ENCODE measurements around the gene IQSEC1. TPM values are rescaled to one million over a fixed set of nuclear protein-coding genes. Genes with fewer than 3 reads are reported as not detected.

Gene IQSEC1
- total and polyA plus RNA-seq, 2 experiments from 2014 or later: 8.0 to 51.9 TPM

DNA sequence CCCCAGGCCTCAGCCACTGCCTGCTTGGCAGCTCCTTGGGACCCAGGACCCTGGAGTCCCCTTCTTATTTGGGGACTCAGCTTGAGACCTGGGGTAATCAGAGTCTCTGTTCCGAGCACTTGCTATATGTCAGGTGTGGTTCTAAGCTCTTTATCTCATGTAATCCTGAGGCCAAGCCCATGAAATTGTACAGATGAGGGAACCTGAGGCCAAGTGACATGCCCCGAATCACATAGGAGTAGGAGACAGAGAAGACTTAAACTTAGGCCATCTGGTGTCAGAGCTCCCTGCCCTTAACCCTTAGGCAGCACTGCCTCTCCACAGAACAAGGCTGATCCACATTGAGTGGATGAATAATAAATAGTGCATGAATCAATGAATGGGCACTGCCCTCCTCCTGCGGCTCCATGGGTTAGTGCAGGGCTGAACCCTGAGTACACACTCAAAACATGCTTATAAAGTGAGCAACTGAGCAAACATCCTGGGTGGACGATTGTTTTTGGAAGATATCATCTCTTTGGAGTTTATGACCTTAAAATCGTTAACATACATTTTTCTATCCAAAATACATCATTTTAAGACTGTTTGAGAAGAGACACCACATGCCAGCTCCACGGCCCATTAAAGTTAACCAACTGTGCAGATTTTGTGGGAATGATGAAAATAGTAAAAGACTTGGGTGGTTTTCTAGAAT is 33.2 kb upstream of the IQSEC1 start (continued):
- TF ChIP-seq, protein P1, sequence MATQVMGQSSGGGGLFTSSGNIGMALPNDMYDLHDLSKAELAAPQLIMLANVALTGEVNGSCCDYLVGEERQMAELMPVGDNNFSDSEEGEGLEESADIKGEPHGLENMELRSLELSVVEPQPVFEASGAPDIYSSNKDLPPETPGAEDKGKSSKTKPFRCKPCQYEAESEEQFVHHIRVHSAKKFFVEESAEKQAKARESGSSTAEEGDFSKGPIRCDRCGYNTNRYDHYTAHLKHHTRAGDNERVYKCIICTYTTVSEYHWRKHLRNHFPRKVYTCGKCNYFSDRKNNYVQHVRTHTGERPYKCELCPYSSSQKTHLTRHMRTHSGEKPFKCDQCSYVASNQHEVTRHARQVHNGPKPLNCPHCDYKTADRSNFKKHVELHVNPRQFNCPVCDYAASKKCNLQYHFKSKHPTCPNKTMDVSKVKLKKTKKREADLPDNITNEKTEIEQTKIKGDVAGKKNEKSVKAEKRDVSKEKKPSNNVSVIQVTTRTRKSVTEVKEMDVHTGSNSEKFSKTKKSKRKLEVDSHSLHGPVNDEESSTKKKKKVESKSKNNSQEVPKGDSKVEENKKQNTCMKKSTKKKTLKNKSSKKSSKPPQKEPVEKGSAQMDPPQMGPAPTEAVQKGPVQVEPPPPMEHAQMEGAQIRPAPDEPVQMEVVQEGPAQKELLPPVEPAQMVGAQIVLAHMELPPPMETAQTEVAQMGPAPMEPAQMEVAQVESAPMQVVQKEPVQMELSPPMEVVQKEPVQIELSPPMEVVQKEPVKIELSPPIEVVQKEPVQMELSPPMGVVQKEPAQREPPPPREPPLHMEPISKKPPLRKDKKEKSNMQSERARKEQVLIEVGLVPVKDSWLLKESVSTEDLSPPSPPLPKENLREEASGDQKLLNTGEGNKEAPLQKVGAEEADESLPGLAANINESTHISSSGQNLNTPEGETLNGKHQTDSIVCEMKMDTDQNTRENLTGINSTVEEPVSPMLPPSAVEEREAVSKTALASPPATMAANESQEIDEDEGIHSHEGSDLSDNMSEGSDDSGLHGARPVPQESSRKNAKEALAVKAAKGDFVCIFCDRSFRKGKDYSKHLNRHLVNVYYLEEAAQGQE (IDR thresholded peaks at IDR 0.05; ENCODE audit: unreplicated experiment): no peak
- TF ChIP-seq ZNF331 (CRISPR knock-in tag; IDR thresholded peaks at IDR 0.05; ENCODE audit: low read depth) (no peak), POLR2AphosphoS5 (IDR thresholded peaks at IDR 0.05; ENCODE audit: low read depth) (no peak)
- TF ChIP-seq, protein P2, sequence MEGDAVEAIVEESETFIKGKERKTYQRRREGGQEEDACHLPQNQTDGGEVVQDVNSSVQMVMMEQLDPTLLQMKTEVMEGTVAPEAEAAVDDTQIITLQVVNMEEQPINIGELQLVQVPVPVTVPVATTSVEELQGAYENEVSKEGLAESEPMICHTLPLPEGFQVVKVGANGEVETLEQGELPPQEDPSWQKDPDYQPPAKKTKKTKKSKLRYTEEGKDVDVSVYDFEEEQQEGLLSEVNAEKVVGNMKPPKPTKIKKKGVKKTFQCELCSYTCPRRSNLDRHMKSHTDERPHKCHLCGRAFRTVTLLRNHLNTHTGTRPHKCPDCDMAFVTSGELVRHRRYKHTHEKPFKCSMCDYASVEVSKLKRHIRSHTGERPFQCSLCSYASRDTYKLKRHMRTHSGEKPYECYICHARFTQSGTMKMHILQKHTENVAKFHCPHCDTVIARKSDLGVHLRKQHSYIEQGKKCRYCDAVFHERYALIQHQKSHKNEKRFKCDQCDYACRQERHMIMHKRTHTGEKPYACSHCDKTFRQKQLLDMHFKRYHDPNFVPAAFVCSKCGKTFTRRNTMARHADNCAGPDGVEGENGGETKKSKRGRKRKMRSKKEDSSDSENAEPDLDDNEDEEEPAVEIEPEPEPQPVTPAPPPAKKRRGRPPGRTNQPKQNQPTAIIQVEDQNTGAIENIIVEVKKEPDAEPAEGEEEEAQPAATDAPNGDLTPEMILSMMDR (conservative IDR thresholded peaks at IDR 0.05; ENCODE audit: low read depth in 2 of 2): no peak

DNA sequence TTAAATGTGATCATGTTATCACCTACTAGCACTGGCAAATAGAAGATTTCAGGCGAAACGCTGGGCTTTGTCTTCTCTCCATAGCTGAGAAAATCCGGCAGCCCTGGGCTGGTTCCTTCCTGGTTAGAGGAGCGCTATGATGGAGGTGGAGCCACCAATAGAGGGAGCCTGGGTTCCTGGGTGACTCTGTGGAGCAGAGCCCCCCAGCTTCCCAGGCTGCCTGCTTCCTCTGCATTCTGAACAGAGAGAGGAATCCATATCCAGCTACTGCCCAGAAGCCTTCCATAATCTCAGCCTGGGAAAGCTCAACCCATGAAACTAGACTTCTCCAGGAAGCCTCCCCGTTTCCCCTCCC is 32.6 kb upstream of the IQSEC1 start:
- H3K4me3 Mint-ChIP-seq: no peak overlapping the region
- TF ChIP-seq, protein P1 (IDR thresholded peaks at IDR 0.05; ENCODE audit: unreplicated experiment): no peak
- TF ChIP-seq, protein P3, sequence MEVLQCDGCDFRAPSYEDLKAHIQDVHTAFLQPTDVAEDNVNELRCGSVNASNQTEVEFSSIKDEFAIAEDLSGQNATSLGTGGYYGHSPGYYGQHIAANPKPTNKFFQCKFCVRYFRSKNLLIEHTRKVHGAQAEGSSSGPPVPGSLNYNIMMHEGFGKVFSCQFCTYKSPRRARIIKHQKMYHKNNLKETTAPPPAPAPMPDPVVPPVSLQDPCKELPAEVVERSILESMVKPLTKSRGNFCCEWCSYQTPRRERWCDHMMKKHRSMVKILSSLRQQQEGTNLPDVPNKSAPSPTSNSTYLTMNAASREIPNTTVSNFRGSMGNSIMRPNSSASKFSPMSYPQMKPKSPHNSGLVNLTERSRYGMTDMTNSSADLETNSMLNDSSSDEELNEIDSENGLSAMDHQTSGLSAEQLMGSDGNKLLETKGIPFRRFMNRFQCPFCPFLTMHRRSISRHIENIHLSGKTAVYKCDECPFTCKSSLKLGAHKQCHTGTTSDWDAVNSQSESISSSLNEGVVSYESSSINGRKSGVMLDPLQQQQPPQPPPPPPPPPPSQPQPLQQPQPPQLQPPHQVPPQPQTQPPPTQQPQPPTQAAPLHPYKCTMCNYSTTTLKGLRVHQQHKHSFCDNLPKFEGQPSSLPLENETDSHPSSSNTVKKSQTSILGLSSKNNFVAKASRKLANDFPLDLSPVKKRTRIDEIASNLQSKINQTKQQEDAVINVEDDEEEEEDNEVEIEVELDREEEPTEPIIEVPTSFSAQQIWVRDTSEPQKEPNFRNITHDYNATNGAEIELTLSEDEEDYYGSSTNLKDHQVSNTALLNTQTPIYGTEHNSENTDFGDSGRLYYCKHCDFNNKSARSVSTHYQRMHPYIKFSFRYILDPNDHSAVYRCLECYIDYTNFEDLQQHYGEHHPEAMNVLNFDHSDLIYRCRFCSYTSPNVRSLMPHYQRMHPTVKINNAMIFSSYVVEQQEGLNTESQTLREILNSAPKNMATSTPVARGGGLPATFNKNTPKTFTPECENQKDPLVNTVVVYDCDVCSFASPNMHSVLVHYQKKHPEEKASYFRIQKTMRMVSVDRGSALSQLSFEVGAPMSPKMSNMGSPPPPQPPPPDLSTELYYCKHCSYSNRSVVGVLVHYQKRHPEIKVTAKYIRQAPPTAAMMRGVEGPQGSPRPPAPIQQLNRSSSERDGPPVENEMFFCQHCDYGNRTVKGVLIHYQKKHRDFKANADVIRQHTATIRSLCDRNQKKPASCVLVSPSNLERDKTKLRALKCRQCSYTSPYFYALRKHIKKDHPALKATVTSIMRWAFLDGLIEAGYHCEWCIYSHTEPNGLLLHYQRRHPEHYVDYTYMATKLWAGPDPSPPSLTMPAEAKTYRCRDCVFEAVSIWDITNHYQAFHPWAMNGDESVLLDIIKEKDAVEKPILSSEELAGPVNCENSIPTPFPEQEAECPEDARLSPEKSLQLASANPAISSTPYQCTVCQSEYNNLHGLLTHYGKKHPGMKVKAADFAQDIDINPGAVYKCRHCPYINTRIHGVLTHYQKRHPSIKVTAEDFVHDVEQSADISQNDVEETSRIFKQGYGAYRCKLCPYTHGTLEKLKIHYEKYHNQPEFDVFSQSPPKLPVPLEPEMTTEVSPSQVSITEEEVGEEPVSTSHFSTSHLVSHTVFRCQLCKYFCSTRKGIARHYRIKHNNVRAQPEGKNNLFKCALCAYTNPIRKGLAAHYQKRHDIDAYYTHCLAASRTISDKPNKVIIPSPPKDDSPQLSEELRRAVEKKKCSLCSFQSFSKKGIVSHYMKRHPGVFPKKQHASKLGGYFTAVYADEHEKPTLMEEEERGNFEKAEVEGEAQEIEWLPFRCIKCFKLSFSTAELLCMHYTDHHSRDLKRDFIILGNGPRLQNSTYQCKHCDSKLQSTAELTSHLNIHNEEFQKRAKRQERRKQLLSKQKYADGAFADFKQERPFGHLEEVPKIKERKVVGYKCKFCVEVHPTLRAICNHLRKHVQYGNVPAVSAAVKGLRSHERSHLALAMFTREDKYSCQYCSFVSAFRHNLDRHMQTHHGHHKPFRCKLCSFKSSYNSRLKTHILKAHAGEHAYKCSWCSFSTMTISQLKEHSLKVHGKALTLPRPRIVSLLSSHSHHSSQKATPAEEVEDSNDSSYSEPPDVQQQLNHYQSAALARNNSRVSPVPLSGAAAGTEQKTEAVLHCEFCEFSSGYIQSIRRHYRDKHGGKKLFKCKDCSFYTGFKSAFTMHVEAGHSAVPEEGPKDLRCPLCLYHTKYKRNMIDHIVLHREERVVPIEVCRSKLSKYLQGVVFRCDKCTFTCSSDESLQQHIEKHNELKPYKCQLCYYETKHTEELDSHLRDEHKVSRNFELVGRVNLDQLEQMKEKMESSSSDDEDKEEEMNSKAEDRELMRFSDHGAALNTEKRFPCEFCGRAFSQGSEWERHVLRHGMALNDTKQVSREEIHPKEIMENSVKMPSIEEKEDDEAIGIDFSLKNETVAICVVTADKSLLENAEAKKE (CRISPR knock-in tag; IDR thresholded peaks at IDR 0.05): no peak
- TF ChIP-seq, protein P2 (conservative IDR thresholded peaks at IDR 0.05; ENCODE audit: low read depth in 2 of 2): peak; percentile 11 to 44; a peak in 2 of 4 replicates
- no peak for TF ChIP-seq ZNF331 (CRISPR knock-in tag; IDR thresholded peaks at IDR 0.05; ENCODE audit: low read depth)
- ATAC-seq (peak; percentile 71), DNase-seq (ENCODE audit: low spot score) (peak; percentile 36)
- no peaks in the 10 kb centered on the region for H3K4me1 ChIP-seq (ENCODE audit: insufficient read depth)
- H3K9me2 ChIP-seq (ENCODE audit: insufficient read depth): no peaks in the 10 kb centered on the region
- H3K4me1 Mint-ChIP-seq: no peaks in the 10 kb centered on the region
- no peaks in the 10 kb centered on the region for H3K27me3 ChIP-seq (ENCODE audit: insufficient read depth)
- no peaks in the 10 kb centered on the region for H3F3A ChIP-seq (replicated peaks; ENCODE audit: low read depth)
- H3K79me2 ChIP-seq (replicated peaks; ENCODE audit: insufficient read depth): no peaks in the 10 kb centered on the region
- H3K27ac Mint-ChIP-seq: no peak overlapping the region
- no peaks in the 10 kb centered on the region for H3K36me3 Mint-ChIP-seq (ENCODE audit: low read depth)
- peaks cover 4% of the 10 kb centered on the region for H3K27me3 Mint-ChIP-seq (ENCODE audit: insufficient read depth, low read depth, poor library complexity)
- no peak overlapping the region for H3K4me2 ChIP-seq
- no peak overlapping the region for H2AFZ ChIP-seq
- H3K36me3 ChIP-seq (ENCODE audit: insufficient read depth): no peaks in the 10 kb centered on the region
- no peaks in the 10 kb centered on the region; the same call in 2 of the 3 replicates for H3K9me3 Mint-ChIP-seq
- no peak overlapping the region for H3K4me3 ChIP-seq
- no peaks in the 10 kb centered on the region for H4K20me1 ChIP-seq (replicated peaks; ENCODE audit: insufficient read depth)
- H3K27ac ChIP-seq (ENCODE audit: low read depth): no peak overlapping the region
